Endothelial cell of umbilical vein (primary cell): ENCODE data around the gene MLLT1. TPM values are rescaled to one million over a fixed set of nuclear protein-coding genes. Genes with fewer than 3 reads are reported as not detected.

ENCODE experiments used
- BruUV-seq: library from RNA; stranded (reverse); fragments of 400-500 nt; replicated peaks from 2 replicates; lab custom pipeline; 2021; lab: Mats Ljungman, UMichigan
- CTCF ChIA-PET: fragments of 300-600, 350-600 bp; sonication (Branson Sonifier 250); formaldehyde crosslinking; loops from one replicate; lab custom pipeline; 2021; ENCODE audit warnings: antibody characterized with exemption, inconsistent platforms; lab: Charles Lee
- POLR2A ChIA-PET: fragments of 300-600, 350-600 bp; sonication (Branson Sonifier 250); formaldehyde crosslinking; loops from one replicate; lab custom pipeline; 2021; ENCODE audit warnings: antibody characterized with exemption, inconsistent platforms; lab: Charles Lee
- DNase-seq: peaks from one replicate; pipeline ENCODE4 v3.0.0-alpha.2; 2011; ENCODE audit warnings: low read depth, low spot score
- FAIRE-seq: peaks from 2 replicates; lab custom pipeline; 2011; peaks lifted over from hg19 to GRCh38; lab: Jason Lieb, UNC
- H2AFZ ChIP-seq: 2 replicates; pipeline ENCODE4 v1.6.0; 2012; ENCODE audit warnings: low read depth, low read length, control low read depth, inconsistent platforms
- H3K27ac ChIP-seq: 2 replicates; pipeline ENCODE4 v1.5.1; 2011; ENCODE audit warnings: low read depth, mild to moderate bottlenecking, control low read depth, low read length, moderate library complexity; ENCODE audit not compliant: insufficient read depth
- H3K27me3 ChIP-seq, 2 experiments: 2 replicates each; pipeline versions ENCODE4 v1.6.0 to v1.6.1; 2011; ENCODE audit warnings: low read length in 2 of 2, mixed read lengths in 1 of 2; ENCODE audit not compliant: control insufficient read depth in 2 of 2, insufficient read depth in 2 of 2
- H3K36me3 ChIP-seq, 2 experiments: 2 replicates in 1 of 2; 3 replicates in 1 of 2; pipeline ENCODE4 v1.5.1; 2011; ENCODE audit warnings: low read length in 2 of 2, mild to moderate bottlenecking in 1 of 2, moderate library complexity in 1 of 2; ENCODE audit not compliant: control insufficient read depth in 2 of 2, insufficient read depth in 2 of 2; ENCODE audit errors: extremely low read depth in 1 of 2
- H3K4me1 ChIP-seq: 3 replicates; pipeline ENCODE4 v1.5.1; 2011; ENCODE audit warnings: mild to moderate bottlenecking, low read length; ENCODE audit not compliant: control insufficient read depth, insufficient read depth; ENCODE audit errors: extremely low read depth
- H3K4me2 ChIP-seq: 2 replicates; pipeline ENCODE4 v1.6.1; 2011; ENCODE audit warnings: low read length, control low read depth, mixed read lengths; ENCODE audit not compliant: insufficient read depth
- H3K4me3 ChIP-seq, 3 experiments: fragments of 200-600 bp in 1 of 3; sonication (generic), shearing (Covaris generic) in 1 of 3; replicated peaks in 1 of 3; 2 replicates each; pipeline ENCODE4 v1.5.1; 2011 to 2016; ENCODE audit warnings: control low read depth in 3 of 3, low read length in 3 of 3, mild to moderate bottlenecking in 2 of 3, inconsistent platforms in 1 of 3, low read depth in 1 of 3, moderate library complexity in 1 of 3; ENCODE audit not compliant: insufficient read depth in 1 of 3
- H3K79me2 ChIP-seq: 2 replicates; pipeline ENCODE4 v1.6.0; 2012; ENCODE audit warnings: low read length, inconsistent platforms; ENCODE audit not compliant: control insufficient read depth, insufficient read depth
- H3K9ac ChIP-seq: replicated peaks from 2 replicates; pipeline ENCODE3; 2011; ENCODE audit warnings: low read length, control low read depth; ENCODE audit not compliant: insufficient read depth; ENCODE audit errors: extremely low read depth
- H3K9me1 ChIP-seq: replicated peaks from 3 replicates; pipeline ENCODE4 v1.6.0; 2011; ENCODE audit warnings: mild to moderate bottlenecking, low read length; ENCODE audit not compliant: control insufficient read depth, insufficient read depth; ENCODE audit errors: extremely low read depth
- H3K9me3 ChIP-seq: replicated peaks from 2 replicates; pipeline ENCODE4 v1.5.1; 2012; ENCODE audit warnings: low read length, inconsistent platforms; ENCODE audit not compliant: control insufficient read depth, insufficient read depth
- H4K20me1 ChIP-seq: replicated peaks from 2 replicates; pipeline ENCODE3; 2011; ENCODE audit warnings: mild to moderate bottlenecking, low read length; ENCODE audit not compliant: control insufficient read depth, insufficient read depth; ENCODE audit errors: extremely low read depth
- CTCF ChIP-seq, 2 donors: IDR thresholded peaks; 1 replicate in 1 of 2; 2 replicates in 1 of 2; pipeline ENCODE4 v1.5.1; 2011; ENCODE audit warnings: low read length in 2 of 2, mild to moderate bottlenecking in 2 of 2, moderate library complexity in 2 of 2, control low read depth in 1 of 2, inconsistent platforms in 1 of 2, low read depth in 1 of 2; ENCODE audit not compliant: insufficient read depth in 1 of 2; ENCODE audit errors: extremely low read depth in 1 of 2
- EZH2 ChIP-seq: IDR thresholded peaks from 2 replicates; pipeline ENCODE4 v1.6.1; 2012; ENCODE audit warnings: borderline replicate concordance, low read depth, mild to moderate bottlenecking, moderate library complexity, low read length, inconsistent platforms; ENCODE audit not compliant: severe bottlenecking
- FOS ChIP-seq: IDR thresholded peaks from 2 replicates; pipeline ENCODE4 v1.6.1; 2011; ENCODE audit warnings: mild to moderate bottlenecking, low read length, moderate library complexity, borderline replicate concordance; ENCODE audit not compliant: insufficient read depth
- GATA2 ChIP-seq: IDR thresholded peaks from 2 replicates; pipeline ENCODE4 v1.7.0; 2011; ENCODE audit warnings: low read depth, mild to moderate bottlenecking, moderate library complexity, mixed read lengths, low read length; ENCODE audit not compliant: insufficient read length, insufficient read depth
- JUN ChIP-seq: IDR thresholded peaks from 2 replicates; pipeline ENCODE4 v1.6.1; 2011; ENCODE audit warnings: borderline replicate concordance, low read depth; ENCODE audit not compliant: insufficient read length, insufficient read depth
- POLR2A ChIP-seq: IDR thresholded peaks from 2 replicates; pipeline ENCODE4 v1.6.1; 2012; ENCODE audit warnings: low read depth, mild to moderate bottlenecking, control low read depth, low read length
- POLR2AphosphoS5 ChIP-seq: IDR thresholded peaks from 2 replicates; pipeline ENCODE4 v1.6.1; 2012; ENCODE audit warnings: low read depth, mild to moderate bottlenecking, control low read depth, low read length, moderate library complexity; ENCODE audit not compliant: insufficient read depth
- dilution Hi-C: fragments of 300-500 bp; cut with MboI; formaldehyde crosslinking; loops from one replicate; pipeline ENCODE4 v1.15.0; 2019; ENCODE audit warnings: low sequenced_read_pairs; ENCODE audit not compliant: extremely low pct_ligation_motif_present
- intact Hi-C: fragments of 100-400 bp; cut with micrococcal nuclease; formaldehyde crosslinking; loops from one replicate; pipeline ENCODE4 v1.10.0; 2022
- polyA plus RNA-seq, 4 experiments: library from polyadenylated mRNA; depleted of rRNA in 3 of 4; stranded (reverse) in 3 of 4; unstranded in 1 of 4; fragments of >200 nt; gene quantifications; 2 replicates each; pipeline versions ENCODE4 v1.2.1 to v1.2.3, GENCODE V29; 2011 to 2012; ENCODE audit warnings: missing spikeins in 1 of 4
- total RNA-seq: library from RNA; stranded (reverse); gene quantifications from 2 replicates; pipeline ENCODE4 v1.2.3, GENCODE V29; 2021

Gene MLLT1
- total and polyA plus RNA-seq, 2 donors (not counting 3 experiments of a cell fraction or from before 2014, with no cell fraction given): 43.9 to 84.8 TPM

- BruUV-seq: no TSS peak
- Histone ChIP-seq H3K27ac (no peak overlapping the region), H3K4me2 (no peak overlapping the region), H3K79me2 (peaks cover 57% of the 10 kb centered on the region), H3K9me3 (no peaks in the 10 kb centered on the region), H3K9me1 (no peaks in the 10 kb centered on the region), H3K27me3 (no peaks in the 10 kb centered on the region), H3K4me1 (peaks cover 2% of the 10 kb centered on the region), H3K4me3 (no peak overlapping the region), H4K20me1 (no peaks in the 10 kb centered on the region), H3K36me3 (peaks cover 6 to 35% of the 10 kb centered on the region in 2 experiments), H3K9ac (no peak overlapping the region), H2AFZ (no peak overlapping the region)
- no peak for DNase-seq
- no peak for FAIRE-seq
- TF ChIP-seq FOS (no peak), POLR2A (no peak), GATA2 (no peak), EZH2 (no peak), JUN (no peak), CTCF (IDR thresholded peaks at IDR 0.05; ENCODE audit: extremely low read depth in 1 of 2, insufficient read depth in 1 of 2, low read depth in 1 of 2, low read length in 2 of 2) (no peak), POLR2AphosphoS5 (no peak)
- CTCF ChIA-PET: interaction anchor here (0.7 kb wide), 1 partner anchor 112 kb away, joined by 4 read pairs; no protein-coding TSS in a partner anchor
- dilution Hi-C loops (no loop called here), intact Hi-C loops (no loop called here)
- POLR2A ChIA-PET: no interaction called here
Measured at GRCh38 chr19:6264803-6265202, 15.0 kb downstream of the MLLT1 start.
